ENCODE measurements around the gene HIP1R.
"Not testable (repeated sequence)": the region's sequence is repeated elsewhere in the genome, so short reads cannot be mapped to it uniquely, and the experiment has no call there.

HIP1R gene

DNA sequence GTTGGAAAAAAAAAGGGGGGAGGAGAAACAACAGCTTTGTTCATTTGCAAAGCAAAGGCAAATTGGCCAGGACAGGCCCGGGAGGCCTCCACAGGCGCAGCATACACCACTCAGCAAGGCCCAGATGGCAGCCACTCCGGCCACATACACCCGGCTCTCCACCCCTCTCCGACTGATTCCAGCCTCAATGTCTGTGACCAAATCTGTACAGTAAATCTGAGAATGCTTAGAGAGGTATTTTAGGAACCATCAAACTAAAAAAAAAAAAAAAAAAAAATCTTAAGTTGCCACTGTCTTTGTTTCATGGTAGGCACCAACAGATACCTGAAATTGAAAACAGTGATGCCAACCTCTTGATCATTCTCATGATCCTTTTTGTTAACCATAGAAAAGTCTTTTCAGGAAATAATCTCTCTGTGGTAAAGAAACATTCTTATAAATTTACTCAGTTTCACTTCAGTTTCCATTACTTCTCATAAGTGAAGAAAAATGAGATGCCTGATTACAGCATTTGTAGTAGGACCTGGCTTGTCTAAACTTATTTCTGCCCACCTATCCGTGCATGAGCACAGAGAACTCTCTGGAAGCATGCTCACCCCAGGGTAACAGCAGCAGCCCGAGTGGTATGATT lies 40.4 kb downstream of the HIP1R start:
- DNase-seq, result peak; percentile 61

DNA sequence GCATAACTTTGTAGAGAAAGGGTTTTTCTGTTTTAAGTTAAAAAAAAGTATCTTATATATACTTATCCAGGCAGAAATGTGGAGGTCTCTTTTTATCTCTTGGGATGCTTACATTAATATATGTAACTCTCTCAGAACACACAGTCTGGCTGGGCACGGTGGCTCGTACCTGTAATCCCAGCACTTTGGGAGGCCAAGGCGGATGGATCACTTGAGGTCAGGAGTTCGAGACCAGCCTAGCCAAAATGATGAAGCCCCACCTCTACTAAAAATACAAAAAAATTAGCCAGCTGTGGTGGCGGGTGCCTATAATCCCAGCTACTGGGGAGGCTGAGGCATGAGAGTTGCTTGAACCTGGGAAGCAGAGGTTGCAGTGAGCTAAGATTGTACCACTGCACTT lies 41.0 kb downstream of the HIP1R start:
- DNase-seq, result not testable (repeated sequence)

DNA sequence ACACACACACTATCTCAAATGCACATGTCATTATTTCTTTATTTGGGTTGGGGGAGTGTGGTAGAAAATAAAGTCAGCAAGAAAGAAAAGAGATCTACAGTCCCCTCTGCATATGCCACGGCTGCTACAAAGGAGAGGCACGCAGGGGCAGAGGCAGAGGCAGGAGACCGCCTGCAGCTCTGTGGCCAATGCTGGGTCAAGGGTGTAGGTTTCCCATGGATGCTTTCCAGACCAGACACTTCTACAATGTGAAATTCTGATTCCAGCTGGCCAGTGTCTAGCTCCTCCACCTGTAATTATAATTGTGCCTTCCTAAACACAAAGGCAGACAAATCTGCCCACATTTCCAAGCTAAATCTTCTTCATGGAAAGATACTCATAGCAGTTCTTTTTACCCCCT lies 41.5 kb downstream of the HIP1R start:
- DNase-seq, result no peak

DNA sequence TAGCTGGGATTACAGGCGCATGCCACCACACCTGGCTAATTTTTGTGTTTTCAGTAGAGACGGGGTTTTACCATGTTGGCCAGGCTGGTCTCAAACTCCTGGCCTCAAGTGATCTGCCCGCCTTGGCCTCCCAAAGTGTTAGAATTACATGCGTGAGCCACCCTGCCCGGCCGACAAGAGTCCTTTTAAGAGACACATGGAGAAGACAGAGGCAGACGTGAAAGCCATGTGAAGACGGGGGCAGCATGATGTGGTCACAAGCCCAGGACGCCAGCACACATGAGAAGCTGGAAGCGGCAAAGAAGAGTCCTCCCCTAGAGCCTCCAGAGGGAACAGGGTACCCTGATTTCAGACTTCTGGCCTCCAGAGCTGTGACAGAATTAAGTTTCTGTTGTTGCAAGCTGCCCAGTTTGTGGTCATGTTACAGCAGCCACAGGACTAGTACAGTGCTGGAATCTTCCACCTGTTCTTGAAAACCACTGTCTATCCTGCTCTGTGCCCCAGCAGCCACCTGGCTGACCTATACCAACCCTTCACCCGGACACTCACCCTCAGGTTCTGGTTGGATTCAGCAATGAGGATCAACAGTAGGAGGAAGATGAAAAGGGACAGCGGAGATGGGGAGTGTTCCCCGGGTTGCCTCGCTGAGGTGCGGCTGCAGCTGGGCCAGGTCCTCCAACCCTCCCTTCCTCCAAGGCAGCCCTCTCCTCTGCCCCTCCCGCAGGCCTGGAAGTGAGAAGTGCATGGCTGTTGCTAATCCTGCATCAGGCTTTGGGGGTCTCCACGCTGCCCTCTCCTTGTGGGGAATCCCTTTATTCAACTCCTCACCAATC lies 43.7 kb downstream of the HIP1R start:
- no peak for DNase-seq

DNA sequence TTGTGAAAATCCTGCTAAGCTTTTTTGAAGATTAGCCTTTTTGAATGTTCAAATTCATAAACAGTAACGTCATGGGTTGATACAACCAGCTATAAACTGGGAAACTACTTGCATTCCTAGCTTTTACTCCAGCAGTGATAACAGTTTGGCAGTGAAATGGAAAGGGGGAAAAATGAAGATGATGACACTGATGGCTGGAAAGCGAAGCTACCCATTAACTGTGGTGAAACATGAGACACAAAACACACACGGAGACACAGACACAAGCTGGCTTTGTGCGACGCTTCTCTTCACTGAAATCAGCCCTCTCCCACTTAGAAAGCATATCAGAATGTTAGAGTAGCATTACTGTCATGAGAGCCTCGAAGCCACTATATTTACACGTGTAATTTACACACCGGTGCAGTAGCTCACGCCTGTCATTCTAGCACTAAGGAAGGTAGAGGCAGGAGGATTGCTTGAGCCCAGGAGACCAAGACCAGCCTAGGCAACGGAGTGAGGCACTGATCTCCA lies 45.0 kb downstream of the HIP1R start:
- DNase-seq, result no peak

DNA sequence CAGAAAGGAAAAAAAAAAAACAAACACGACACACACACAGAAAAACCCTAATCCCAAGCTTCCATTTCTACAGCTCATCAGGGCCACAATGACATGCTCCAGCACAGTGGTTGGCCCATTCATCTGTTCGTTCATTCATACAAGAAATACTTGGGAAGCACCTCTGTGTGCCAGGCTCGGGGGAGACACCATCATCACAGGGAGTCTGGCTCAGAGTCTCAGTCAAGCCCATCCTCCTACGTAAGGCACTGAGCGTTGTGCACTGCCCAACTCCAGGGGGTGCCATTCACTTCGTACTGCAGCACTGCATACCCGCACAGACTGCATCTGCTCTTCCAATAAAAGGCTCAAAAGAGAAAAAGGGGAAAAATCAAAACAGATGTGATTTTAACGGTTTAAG lies 45.4 kb downstream of the HIP1R start:
- DNase-seq, result peak; percentile 39

DNA sequence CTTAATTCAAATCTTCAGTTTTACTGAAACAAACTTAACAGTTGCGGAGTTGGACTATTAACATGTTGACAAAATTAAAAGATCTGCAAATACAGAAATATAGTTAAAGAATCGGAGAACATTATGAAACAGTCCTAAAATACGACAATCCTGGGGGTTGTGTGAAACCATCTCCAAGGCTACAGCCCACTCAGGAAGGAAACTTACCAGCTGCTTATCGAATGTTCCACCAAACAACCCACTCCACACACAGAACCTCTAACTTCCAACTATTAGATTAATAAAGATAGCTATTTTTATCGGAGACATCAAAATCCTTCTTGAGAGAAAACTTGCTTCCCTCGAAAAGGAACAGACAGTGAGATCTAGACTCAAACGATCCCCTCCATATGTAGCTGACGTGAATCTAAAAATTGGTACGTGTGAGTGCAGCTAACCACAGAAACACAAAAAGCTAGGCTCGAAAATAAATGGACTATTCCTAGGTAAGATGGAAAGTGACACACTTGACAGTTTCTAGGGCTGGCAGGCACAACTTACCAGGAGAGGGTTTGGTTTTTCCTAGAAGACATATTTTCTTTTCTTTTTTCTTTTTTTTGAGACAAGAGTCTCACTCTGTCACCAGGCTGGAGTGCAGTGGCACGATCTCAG lies 47.8 kb downstream of the HIP1R start:
- peak; percentile 46 for DNase-seq

DNA sequence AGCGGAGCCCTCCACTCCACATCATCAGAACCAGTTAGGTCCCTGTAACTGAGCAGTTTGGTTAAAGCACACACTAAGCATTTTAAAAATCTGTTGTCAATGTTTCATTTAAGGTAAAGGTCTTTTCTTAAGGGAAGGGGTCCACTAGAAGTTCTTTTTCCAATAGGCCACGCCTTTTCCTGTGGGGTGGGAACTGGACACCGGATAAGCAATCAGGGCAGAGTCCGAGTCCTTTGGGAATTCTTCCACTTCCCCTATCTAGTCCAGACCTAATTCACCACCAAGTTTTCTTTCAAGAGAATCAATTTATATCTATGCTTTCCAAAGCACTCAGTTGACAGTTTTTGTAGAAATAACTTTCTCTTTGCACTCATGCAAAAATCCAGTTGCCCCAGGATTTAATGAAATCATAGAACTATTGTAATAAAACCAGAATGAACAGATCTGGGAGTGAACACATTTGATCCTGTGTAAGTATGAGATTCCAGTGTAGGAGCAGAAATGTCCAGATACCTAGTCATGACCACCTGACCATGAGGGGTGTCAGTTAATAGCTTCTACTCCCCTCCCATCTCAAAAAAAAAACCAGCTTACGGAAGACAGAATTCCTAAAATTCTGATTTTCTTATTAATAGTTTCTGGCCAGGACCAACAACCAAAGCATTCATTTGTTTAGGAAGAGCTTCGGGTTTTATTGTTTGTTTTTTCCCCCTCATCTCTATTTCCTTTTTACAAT lies 49.0 kb downstream of the HIP1R start:
- no peak for DNase-seq

DNA sequence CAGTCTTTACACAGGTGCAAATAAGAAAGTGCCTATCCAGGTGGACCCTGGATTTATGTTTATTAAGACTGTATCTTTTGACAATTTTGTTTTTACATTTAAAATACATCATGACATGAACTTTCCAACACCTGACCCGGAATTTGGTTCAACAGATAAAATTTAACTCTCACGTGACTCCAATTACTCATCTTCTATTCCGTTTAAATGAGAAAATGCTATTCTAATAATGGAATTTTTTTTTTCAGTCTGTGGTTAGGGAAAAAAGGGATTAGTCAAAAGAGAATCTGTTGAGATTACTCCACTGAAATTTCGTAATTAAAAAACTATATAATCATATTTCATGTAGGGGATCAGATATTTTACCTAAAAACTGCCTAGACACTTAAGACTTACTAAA lies 49.6 kb downstream of the HIP1R start:
- DNase-seq, result no peak

DNA sequence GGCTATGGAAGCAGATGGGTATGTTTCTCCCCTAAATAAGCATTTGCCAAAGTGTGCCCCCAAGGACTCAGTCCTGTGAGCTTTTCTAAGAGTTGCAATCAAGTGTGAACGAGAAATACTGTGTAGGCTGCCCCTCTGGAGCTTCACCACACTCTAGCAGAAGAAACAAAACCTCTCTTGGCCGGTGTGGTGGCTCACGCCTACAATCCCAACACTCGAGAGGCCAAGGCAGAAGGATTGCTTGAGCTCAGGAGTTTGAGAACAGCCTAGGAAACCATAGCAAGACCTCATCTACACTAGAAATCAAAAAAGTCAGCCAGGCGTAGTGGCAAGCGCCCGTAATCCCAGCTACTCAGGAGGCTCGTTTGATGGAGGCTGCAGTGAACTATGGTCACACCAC lies 50.9 kb downstream of the HIP1R start:
- no peak for DNase-seq

DNA sequence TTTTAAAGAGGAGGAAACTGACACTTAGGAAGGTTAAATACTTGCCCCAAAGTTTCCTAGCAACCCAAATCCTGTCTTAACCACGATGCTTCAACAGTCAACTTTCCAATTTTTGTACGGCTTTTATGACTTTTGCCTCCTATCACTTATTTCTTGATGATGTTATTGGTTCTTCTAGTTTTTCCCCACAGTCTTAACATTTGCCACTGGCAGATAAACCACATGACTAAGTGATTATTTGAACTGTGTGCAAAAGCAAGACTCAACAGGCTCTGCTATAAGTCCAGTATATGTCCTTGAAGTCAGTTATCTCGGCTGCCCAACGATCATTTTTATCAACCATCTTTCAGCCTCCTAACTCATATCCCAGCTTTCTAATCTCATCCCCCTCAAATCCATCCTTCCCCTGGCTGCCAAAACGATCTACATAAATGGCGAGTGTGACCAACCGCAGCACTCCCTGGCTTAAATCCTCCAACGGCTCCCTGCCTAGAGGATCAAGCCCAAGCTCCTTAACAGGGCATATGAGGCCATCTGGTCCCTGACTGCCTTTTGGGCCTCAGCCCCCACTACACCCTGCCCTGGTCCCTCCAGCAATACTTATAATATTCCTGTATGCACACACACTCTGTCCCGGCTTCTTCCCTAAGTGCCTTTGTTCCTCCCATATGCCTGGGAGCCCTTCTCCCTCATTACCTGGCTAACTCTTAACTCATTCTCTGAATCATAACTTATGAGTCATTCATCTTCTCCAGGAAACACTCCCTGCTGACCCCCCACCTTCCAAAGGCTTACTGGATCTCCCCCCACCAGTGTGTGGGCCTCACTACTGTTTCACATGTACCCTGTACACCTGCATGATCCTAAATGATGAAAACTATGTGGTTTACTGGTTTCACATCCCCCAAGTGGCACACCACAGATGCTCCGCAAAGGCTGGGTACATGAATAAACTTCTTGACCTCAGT lies 51.9 kb downstream of the HIP1R start:
- peak; percentile 82 for DNase-seq

DNA sequence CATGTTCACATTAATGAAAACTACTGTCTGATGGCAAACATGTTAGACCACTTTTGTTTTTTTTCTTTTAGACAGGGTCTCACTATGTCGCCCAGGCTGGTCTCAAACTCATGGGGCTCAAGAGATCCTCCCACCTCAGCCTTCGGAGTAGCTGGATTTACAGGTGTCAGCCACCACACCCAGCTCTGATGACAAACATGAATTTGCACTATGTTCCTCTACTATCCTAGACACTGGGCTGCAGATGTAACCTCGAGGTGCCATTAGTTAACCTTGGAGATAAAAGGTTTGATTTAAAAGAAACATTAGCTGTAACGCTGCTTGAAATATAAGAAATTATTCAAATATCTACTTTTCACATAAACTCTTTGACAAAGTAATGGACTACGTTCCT lies 52.6 kb downstream of the HIP1R start:
- DNase-seq, result no peak

DNA sequence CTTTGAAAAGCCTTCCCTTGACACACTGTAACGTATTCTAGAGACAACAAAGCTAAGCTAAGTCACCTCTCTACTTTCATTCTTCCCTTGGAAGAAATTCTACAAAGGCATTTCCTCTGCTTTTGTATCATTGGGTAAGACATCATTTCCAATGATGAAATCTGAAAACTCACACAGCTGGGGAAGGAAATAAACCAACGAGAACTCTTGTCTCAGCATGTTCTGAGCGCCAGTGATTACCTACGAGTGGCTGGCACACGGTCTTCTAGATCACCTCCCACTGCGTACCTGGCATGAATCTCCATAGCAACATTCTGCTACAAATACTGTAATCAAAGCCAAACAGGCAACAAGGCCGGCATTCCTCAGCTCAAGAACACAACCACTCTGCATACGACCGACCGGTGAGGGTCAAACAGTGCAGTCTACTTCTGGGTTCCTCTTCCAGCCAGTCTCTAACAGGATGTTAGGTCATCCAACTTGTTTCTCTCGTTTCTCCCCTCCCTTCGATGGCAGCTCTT lies 53.0 kb downstream of the HIP1R start:
- peak; percentile 70 for DNase-seq

DNA sequence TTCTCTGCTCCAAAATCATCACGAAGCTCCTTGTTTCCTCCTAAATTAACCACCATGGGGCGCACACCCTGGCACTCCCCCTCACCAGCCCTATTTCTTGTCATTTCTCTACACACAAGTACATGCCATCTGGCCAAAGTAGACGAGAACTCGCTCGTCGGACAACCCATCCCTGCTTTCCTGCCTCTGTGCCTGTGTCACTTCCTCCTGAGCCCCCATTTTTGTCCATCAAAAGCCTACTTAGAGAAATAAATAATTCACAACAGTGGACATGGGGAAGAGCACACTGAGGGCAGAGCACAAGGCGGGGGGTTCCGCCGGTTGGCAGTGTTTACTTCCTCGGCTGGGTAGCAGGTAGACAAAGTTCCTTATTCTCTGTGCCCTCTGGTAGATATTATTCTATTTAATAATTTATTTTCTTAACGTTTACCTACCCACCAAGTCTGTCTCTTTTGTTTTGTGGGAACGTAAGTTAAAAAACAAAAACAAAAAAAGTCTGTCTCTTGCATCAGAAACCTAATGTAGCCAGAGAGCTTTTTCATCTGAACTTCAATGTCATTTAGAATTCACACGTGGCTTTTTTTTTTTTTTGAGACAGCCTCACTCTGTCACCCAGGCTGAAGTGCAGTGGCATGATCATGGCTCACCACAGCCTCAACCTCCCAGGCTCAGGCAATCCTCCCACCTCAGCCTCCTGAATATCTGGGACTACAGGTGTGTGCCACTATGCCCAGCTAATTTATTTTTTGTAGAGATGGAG lies 54.7 kb downstream of the HIP1R start:
- no peak for DNase-seq

DNA sequence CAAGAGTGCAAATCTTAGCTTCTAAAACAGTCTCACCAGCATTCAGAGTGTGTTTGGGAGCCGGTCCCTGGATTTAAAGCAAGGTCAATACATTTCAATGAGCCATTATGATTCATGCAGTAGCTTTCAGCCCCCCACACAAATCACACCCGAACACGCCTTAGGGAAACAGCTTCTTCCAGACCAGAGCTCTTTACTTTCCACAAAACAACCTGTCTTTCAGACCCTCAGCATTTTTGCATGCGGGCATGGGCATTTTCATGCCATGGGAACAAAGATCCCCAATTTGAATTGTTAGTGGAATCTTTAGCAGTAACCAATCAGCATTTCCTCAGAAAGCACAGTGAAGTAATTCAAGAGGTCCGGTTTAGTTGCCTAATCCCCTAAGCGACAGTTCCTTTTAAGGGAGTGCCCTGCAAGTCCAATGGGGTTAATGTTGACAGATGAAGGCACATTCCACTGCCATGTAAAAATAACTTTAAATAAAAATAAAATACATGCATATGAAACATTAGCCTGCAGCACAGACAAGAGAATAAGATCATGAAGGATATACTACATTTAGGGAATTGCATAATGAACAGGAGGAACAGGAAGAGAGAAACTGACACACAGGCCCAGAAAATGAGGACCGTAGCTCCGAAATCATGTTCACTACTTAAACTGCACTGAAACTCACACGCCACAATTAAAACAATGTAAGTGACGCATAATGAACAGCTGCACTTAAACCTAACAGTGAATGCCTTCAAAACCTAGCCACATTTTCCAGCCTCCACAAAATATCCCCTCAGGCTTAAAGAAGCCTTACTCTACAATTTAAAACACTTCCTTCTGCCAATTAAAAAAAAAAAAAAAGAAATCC lies 56.6 kb downstream of the HIP1R start:
- DNase-seq, result no peak

DNA sequence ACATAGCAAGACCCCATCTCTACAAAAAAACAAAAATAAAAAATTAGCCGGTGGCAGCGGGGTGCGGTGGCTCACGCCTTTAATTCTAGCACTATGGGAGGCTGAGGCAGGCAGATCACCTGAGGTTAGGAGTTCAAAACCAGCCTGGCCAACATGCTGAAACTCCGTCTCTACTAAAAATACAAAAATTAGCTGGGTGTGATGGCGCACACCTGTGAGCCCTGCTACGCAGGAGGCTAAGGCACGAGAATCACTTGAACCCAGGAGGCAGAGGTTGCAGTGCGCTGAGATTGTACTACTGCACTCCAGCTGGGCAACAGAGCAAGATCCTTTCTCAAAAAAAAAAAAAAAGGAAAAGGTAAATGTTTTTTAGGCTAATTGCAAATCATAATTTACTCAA lies 57.5 kb downstream of the HIP1R start:
- DNase-seq, result not testable (repeated sequence)

DNA sequence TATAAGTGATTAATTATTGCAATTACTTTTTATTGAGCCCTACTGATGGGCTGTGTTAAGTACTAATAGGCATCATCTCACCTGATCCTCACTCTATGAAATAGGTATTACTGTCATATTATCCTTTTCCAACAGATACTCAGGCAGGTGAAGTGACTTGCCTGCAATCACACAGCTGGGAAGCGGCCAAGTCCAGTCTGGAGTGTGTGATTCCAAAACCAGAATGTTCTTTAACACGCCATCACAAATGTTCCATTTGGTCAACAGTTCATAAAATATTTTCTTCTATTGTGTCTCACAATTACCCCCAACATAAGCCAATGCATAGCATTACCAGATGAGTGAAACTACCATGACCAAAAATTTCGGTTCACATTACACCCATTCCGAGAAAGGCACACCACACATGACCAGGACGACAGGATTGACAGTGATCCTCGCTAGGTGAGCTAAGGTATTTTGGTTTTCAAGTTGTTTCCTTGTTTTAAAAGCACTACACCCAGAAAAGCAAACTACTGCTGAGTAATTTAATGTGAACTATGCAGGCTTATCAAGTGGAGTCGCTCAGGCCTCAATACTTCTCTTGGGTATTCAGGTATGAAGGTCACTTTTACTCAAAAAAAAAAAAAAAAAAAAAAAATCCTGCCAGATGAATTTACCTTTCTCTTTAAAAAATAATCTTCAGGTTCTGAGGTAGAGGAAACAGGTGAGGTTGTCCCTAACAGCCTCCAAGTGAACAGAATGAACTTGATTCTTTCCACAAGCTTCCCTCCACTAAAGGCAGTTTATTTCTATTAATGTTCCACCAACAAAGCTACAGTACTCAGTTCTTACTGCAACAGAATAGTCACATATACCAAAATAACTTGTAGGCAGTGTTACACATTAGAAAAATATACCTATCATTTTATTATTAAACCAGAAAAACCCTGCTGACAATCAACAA lies 58.2 kb downstream of the HIP1R start:
- DNase-seq, result peak; percentile 29

Data from activated CD4-positive, alpha-beta T cell treated with anti-CD3 and anti-CD28 coated beads, Interleukin-10, Interleukin-2, amounts not matched to agents 100 ng/mL and 50 ng/mL, durations not matched to agents 16 hours and 8 hours (primary cell).